Measurements from ENCODE around the gene PHF20.
"Not testable (repeated sequence)": the region's sequence is repeated elsewhere in the genome, so short reads cannot be mapped to it uniquely, and the experiment has no call there.

Gene PHF20

GRCh38 chr20:35899064-35899463 lies 127.2 kb downstream of the PHF20 start:
- H3K27me3 ChIP-seq (ENCODE audit: insufficient read depth, poor library complexity, severe bottlenecking): no peaks in the 10 kb centered on the region
- no peak for DNase-seq (ENCODE audit: low read depth in 1 of 2, low spot score in 1 of 2)
- TF ChIP-seq POLR2AphosphoS5 (IDR thresholded peaks at IDR 0.05; ENCODE audit: low read depth) (no peak), SPI1 (IDR thresholded peaks at IDR 0.05; ENCODE audit: borderline replicate concordance, low read depth) (no peak), REST (IDR thresholded peaks at IDR 0.05; ENCODE audit: insufficient replicate concordance, low read depth) (no peak), GABPA (IDR thresholded peaks at IDR 0.05; ENCODE audit: low read depth) (no peak), CTCF (IDR thresholded peaks at IDR 0.05; ENCODE audit: insufficient read depth, low read length) (no peak)
- no peak overlapping the region for H3K4me3 ChIP-seq (replicated peaks; ENCODE audit: insufficient read depth, low read length)
- H3K27ac ChIP-seq (replicated peaks): no peak overlapping the region

GRCh38 chr20:35901230-35901629 lies 129.4 kb downstream of the PHF20 start:
- H3K27ac ChIP-seq (replicated peaks); H3K4me3 ChIP-seq (replicated peaks; ENCODE audit: insufficient read depth, low read length); H3K27me3 ChIP-seq (ENCODE audit: insufficient read depth, poor library complexity, severe bottlenecking); DNase-seq (ENCODE audit: low read depth in 1 of 2, low spot score in 1 of 2): not testable (repeated sequence)

- H3K27ac ChIP-seq (replicated peaks): no peak overlapping the region
- DNase-seq (ENCODE audit: low read depth in 1 of 2, low spot score in 1 of 2): no peak
- TF ChIP-seq CTCF (IDR thresholded peaks at IDR 0.05; ENCODE audit: insufficient read depth, low read length) (no peak), GABPA (IDR thresholded peaks at IDR 0.05; ENCODE audit: low read depth) (no peak), SPI1 (IDR thresholded peaks at IDR 0.05; ENCODE audit: borderline replicate concordance, low read depth) (no peak), REST (IDR thresholded peaks at IDR 0.05; ENCODE audit: insufficient replicate concordance, low read depth) (no peak), POLR2AphosphoS5 (IDR thresholded peaks at IDR 0.05; ENCODE audit: low read depth) (no peak)
- H3K27me3 ChIP-seq (ENCODE audit: insufficient read depth, poor library complexity, severe bottlenecking): no peaks in the 10 kb centered on the region
- H3K4me3 ChIP-seq (replicated peaks; ENCODE audit: insufficient read depth, low read length): no peak overlapping the region
Measured at GRCh38 chr20:35901678-35902544, 130.1 kb downstream of the PHF20 start.

GRCh38 chr20:35902545-35902941 lies 130.7 kb downstream of the PHF20 start:
- no peak overlapping the region for H3K27ac ChIP-seq (replicated peaks)
- TF ChIP-seq POLR2AphosphoS5 (IDR thresholded peaks at IDR 0.05; ENCODE audit: low read depth) (no peak), REST (IDR thresholded peaks at IDR 0.05; ENCODE audit: insufficient replicate concordance, low read depth) (no peak)
- no peak for DNase-seq (ENCODE audit: low read depth in 1 of 2, low spot score in 1 of 2)

More at GRCh38 chr20:35902545-35902941, 130.7 kb downstream of the PHF20 start:
- no peak overlapping the region for H3K4me3 ChIP-seq (replicated peaks; ENCODE audit: insufficient read depth, low read length)
- no peaks in the 10 kb centered on the region for H3K27me3 ChIP-seq (ENCODE audit: insufficient read depth, poor library complexity, severe bottlenecking)

All from HL-60 (cell line).